GM12865 (cell line): ENCODE measurements around the gene TENT4B.
"Not testable (repeated sequence)": the region's sequence is repeated elsewhere in the genome, so short reads cannot be mapped to it uniquely, and the experiment has no call there.

Experiments used
- DNase-seq: peaks from one replicate; pipeline ENCODE4 v3.0.0; 2010; ENCODE audit warnings: low read depth
- H3K4me3 ChIP-seq: 2 replicates; pipeline ENCODE4 v1.5.1; 2011; ENCODE audit warnings: mild to moderate bottlenecking, low read depth, low read length, control low read depth
- TF ChIP-seq, protein P1 (sequence below): IDR thresholded peaks from 2 replicates; pipeline ENCODE4 v1.5.1; 2011; ENCODE audit warnings: low read length, control low read depth, low read depth, inconsistent platforms; ENCODE audit not compliant: insufficient read depth; ENCODE audit errors: missing control alignments

TENT4B gene

DNA sequence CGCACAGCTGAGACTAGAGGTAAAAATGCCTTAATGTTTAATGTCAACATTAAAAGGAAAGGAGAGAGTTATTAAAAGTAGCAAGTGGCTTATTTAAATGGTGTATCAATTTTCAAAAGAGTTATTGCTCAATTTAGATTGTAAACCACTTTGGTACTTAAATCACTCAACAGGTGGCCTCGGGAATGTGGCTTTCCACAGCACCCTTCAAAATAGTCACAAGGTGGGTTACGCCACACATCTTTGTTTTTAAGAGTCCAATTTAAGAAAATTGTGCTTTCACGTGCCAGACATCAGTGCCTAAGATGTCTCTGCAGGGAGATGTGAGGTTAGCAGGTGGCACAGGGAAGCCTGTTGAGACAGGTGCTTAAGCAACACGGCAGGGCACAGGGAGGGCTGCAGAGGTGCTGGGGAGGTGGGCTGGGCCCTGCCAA, 85.8 kb downstream of the TENT4B start:
- TF ChIP-seq, protein P1, sequence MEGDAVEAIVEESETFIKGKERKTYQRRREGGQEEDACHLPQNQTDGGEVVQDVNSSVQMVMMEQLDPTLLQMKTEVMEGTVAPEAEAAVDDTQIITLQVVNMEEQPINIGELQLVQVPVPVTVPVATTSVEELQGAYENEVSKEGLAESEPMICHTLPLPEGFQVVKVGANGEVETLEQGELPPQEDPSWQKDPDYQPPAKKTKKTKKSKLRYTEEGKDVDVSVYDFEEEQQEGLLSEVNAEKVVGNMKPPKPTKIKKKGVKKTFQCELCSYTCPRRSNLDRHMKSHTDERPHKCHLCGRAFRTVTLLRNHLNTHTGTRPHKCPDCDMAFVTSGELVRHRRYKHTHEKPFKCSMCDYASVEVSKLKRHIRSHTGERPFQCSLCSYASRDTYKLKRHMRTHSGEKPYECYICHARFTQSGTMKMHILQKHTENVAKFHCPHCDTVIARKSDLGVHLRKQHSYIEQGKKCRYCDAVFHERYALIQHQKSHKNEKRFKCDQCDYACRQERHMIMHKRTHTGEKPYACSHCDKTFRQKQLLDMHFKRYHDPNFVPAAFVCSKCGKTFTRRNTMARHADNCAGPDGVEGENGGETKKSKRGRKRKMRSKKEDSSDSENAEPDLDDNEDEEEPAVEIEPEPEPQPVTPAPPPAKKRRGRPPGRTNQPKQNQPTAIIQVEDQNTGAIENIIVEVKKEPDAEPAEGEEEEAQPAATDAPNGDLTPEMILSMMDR, result no peak
- H3K4me3 ChIP-seq, result no peak overlapping the region
- DNase-seq, result no peak

DNA sequence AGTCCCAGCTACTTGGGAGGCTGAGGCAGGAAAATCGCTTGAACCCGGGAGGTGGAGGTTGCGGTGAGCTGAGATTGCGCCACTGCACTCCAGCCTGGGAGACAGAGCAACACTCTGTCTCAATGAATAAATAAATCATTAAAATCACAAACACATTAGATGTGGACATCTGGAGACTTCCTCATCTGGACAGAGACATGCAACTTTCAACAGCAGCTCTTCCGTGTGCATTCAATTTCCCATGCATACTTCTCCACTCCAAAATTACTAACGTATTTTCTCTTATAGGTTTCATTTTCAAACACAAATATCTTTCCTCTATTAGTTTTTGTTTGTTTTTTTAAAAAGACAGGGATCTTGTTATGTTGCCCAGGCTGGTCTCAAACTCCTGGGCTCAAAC, 89.9 kb downstream of the TENT4B start:
- H3K4me3 ChIP-seq, DNase-seq: not testable (repeated sequence)

DNA sequence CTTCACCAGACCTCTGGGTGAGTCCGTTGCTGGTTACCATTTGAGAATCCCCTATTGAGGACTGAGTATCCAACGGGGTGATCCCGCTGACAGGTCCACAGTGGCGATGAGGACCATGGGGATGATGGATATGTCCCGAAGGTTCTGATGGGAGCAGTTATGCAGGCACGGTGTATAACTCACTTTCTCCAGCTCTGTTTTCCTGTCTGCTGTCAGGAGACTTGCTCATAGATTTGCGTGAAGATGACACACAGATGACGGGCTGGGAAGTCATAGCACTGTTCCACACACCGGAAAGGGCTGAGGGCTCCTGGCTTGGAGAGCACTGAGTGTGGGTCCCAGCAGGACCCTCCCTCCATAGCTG, 91.0 kb downstream of the TENT4B start:
- no peak for DNase-seq
- TF ChIP-seq, protein P1, result no peak

DNA sequence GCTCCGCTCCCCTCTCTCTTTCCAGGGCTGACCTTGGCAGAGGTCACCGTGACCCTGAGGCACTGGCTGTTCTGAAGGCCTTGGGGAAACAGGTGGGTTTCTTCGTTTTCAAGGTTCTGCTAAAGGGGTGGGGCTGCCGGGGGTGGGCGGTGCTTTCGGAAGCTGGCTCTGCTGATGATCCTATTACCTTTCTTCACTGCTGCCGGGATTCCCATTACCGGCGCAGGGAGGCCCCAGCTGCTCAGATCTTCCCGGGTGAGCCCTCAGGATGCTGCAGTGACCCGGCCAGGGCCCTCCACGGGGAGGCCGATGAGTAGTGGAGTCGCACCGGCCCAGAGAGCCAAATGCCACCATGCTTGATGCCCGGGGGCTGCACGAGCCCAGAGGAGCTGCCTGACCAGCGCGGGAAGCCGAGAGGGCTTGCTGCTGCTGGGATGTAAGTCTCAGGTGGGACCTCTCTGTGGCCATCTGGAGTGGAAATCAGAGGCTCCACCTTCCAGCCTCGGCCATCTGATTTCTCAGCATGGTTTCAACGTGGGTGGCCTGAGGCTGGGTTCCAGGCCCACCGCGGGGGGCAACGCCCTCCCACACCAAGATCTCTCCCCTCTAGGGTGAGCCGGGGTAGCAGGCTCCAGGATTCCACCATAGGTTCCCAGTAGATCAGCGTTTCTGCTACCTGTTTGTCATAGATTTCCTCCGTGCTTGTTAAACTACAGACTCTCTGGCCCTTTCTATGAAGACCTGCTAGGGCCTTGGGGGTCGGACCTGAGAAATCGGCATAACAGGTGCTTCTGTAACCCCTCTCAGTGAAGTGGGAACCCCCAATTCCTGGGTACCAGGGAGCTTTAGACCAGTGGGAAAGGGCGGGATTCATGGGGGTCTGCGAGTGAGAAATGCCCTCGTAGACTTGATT, 91.7 kb downstream of the TENT4B start:
- DNase-seq, result no peak
- TF ChIP-seq, protein P1, result no peak
- H3K4me3 ChIP-seq, result peak overlapping the region; percentile 75; the same call in 1 of the 2 replicates

More for the DNA sequence above, 91.0 kb downstream of the TENT4B start:
- H3K4me3 ChIP-seq, result no peak overlapping the region

DNA sequence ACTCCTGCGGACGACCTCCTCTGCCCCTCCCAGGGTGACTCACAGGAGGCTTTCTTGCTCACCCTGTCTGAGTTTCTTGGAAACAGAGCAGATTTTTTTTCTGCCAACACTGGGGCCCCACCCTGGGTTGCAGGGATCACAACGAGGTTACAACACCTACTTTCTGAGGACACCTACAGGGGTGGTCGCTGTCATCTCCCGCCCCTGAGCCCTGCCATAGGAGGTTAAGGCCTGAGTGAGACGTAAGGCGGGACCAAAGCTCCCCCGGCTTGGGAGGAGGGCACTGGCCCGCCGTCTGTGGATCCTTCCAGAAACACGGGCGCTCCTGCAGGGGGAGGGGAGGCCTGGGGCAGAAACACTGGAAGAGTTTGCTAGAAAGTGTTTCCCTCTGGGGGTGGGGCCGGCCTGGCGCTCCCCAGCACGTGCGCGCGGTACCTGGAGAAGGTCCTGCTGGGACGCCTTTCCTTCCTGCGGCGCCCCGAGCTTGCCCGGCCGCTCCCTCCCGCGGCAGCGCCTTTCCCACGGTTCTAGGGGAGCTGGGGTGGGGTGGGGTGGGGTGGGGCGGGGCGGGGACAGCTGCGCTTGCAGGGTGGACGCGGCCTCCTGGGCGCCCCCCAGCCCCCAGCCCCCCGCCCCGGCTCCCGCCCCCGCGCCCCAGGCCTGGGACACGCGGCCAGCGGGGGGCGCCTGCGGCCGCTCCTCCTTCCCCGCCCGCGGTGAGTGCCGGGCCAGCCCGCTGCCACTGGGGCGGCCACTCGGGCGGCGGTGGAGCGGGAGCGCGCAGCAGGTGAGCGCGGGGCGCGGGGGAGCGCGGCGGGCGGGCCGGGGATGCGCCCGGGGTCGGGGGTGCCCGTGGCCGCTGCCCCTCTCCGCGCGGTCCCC, 92.6 kb downstream of the TENT4B start:
- TF ChIP-seq, protein P1, result peak; percentile 35
- peak overlapping the region; percentile 75 for H3K4me3 ChIP-seq
- peak; percentile 61 for DNase-seq

DNA sequence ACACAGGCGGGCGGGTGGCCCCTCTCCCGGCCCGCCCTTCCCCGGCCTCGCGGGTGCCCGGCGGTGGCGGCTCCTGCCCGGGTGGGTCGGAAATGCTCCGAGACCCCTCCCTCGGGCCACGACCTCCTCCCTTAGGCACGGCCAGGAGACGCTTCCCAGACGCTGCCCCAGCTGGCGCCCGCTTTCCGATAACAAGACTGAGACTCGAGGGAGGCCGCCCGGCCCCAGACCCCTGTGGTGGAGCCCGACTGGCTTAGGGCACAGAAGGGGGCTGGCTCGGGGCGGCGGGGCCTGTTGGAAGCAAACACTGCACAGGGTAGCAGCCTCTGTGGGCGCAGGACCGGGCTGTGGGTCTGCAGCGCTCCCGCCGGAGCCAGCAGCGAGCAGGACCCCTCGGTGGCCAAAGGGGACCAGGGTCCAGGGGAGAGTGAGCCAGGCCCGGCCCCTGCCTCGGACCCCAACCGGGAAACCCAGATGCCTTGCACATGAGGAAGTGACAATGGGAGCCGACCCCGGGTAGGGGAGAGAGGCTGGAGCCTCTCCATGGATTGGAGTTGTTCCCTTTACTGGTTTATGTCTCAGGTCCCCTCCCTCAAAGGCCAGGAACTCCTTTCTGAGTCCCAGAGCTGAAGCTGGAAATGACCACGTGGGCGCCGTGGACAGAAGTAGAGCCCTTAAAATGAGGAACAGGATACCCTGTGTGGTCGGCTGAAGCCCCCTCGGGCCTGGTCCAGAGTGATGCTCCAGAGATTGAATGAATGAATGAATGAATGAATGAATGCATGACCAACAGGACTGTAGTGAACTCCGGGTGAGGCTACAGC, 93.4 kb downstream of the TENT4B start:
- DNase-seq, result no peak
- TF ChIP-seq, protein P1, result no peak

More for the DNA sequence above, 93.4 kb downstream of the TENT4B start:
- peak overlapping the region; percentile 44 for H3K4me3 ChIP-seq
